Parathyroid adenoma (tissue), 2 donors: ENCODE measurements around the gene LIN37.
"Not testable (repeated sequence)": the region's sequence is repeated elsewhere in the genome, so short reads cannot be mapped to it uniquely, and the experiment has no call there.

Experiments used
- H2AFZ ChIP-seq: fragments of 300-600 bp; sonication (generic); one replicate; pipeline ENCODE4 v1.7.0; 2017; ENCODE audit warnings: antibody characterized with exemption, mild to moderate bottlenecking
- H3K27ac ChIP-seq: fragments of 300-600 bp; sonication (generic); one replicate; pipeline ENCODE4 v1.7.0; 2017
- H3K27me3 ChIP-seq: fragments of 300-600 bp; sonication (generic); one replicate; pipeline ENCODE4 v1.7.0; 2017; ENCODE audit warnings: low read length; ENCODE audit not compliant: control insufficient read depth, insufficient read depth
- H3K36me3 ChIP-seq: fragments of 300-600 bp; sonication (generic); one replicate; pipeline ENCODE4 v1.7.0; 2017; ENCODE audit warnings: low read length; ENCODE audit not compliant: control insufficient read depth, insufficient read depth
- H3K4me1 ChIP-seq: fragments of 300-600 bp; sonication (generic); one replicate; pipeline ENCODE4 v1.7.0; 2017; ENCODE audit warnings: control low read depth
- H3K4me2 ChIP-seq: fragments of 300-600 bp; sonication (generic); one replicate; pipeline ENCODE4 v1.7.0; 2017; ENCODE audit warnings: low read length
- H3K4me3 ChIP-seq: fragments of 300-600 bp; sonication (generic); one replicate; pipeline ENCODE4 v1.7.0; 2017; ENCODE audit warnings: low read depth, low read length
- H3K79me2 ChIP-seq: fragments of 300-600 bp; sonication (generic); one replicate; pipeline ENCODE4 v1.7.0; 2017; ENCODE audit warnings: control low read depth
- H3K9ac ChIP-seq: fragments of 300-600 bp; sonication (generic); one replicate; pipeline ENCODE4 v1.7.0; 2017; ENCODE audit warnings: mild to moderate bottlenecking
- H3K9me3 ChIP-seq: fragments of 300-600 bp; sonication (generic); one replicate; pipeline ENCODE4 v1.7.0; 2017; ENCODE audit warnings: low read length; ENCODE audit not compliant: control insufficient read depth
- TF ChIP-seq, protein P1 (sequence below): fragments of 300-600 bp; sonication (generic); IDR thresholded peaks from one replicate; pipeline ENCODE4 v1.7.0; 2017; ENCODE audit warnings: antibody characterized with exemption, mild to moderate bottlenecking
- donor health status: primary hyperparathyroidism.

The LIN37 gene

GRCh38 chr19:35767288-35768081 lies 19.1 kb downstream of the LIN37 start:
- Histone ChIP-seq H3K36me3 (no peaks in the 10 kb centered on the region), H3K27me3 (no peaks in the 10 kb centered on the region), H2AFZ (peak overlapping the region; percentile 94), H3K79me2 (no peaks in the 10 kb centered on the region), H3K27ac (peak overlapping the region; percentile 90), H3K4me2 (peak overlapping the region; percentile 68), H3K4me1 (peaks cover 16% of the 10 kb centered on the region), H3K9me3 (no peaks in the 10 kb centered on the region), H3K9ac (peak overlapping the region; percentile 11), H3K4me3 (peak overlapping the region; percentile 20)
- TF ChIP-seq, protein P1, sequence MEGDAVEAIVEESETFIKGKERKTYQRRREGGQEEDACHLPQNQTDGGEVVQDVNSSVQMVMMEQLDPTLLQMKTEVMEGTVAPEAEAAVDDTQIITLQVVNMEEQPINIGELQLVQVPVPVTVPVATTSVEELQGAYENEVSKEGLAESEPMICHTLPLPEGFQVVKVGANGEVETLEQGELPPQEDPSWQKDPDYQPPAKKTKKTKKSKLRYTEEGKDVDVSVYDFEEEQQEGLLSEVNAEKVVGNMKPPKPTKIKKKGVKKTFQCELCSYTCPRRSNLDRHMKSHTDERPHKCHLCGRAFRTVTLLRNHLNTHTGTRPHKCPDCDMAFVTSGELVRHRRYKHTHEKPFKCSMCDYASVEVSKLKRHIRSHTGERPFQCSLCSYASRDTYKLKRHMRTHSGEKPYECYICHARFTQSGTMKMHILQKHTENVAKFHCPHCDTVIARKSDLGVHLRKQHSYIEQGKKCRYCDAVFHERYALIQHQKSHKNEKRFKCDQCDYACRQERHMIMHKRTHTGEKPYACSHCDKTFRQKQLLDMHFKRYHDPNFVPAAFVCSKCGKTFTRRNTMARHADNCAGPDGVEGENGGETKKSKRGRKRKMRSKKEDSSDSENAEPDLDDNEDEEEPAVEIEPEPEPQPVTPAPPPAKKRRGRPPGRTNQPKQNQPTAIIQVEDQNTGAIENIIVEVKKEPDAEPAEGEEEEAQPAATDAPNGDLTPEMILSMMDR, result no peak

- no peaks in the 10 kb centered on the region for H3K27me3 ChIP-seq
- TF ChIP-seq, protein P1, result no peak
- H3K9me3 ChIP-seq, result no peaks in the 10 kb centered on the region
- peaks cover 16% of the 10 kb centered on the region for H3K4me1 ChIP-seq
- peak overlapping the region; percentile 94 for H2AFZ ChIP-seq
- peak overlapping the region; percentile 20 for H3K4me3 ChIP-seq
- H3K4me2 ChIP-seq, result peak overlapping the region; percentile 68
- no peaks in the 10 kb centered on the region for H3K79me2 ChIP-seq
- H3K9ac ChIP-seq, result no peak overlapping the region
- peak overlapping the region; percentile 90 for H3K27ac ChIP-seq
- H3K36me3 ChIP-seq, result no peaks in the 10 kb centered on the region
Measured at GRCh38 chr19:35768082-35768421, 19.7 kb downstream of the LIN37 start.

GRCh38 chr19:35772362-35772761 lies 24.0 kb downstream of the LIN37 start:
- peaks cover 23% of the 10 kb centered on the region for H3K4me1 ChIP-seq
- not testable (repeated sequence) for H2AFZ ChIP-seq, H3K27ac ChIP-seq, H3K9ac ChIP-seq, H3K36me3 ChIP-seq, H3K79me2 ChIP-seq, H3K4me3 ChIP-seq, H3K4me2 ChIP-seq, H3K9me3 ChIP-seq, H3K27me3 ChIP-seq

GRCh38 chr19:35773020-35773806 lies 24.8 kb downstream of the LIN37 start:
- Histone ChIP-seq H3K79me2 (no peaks in the 10 kb centered on the region), H3K36me3 (no peaks in the 10 kb centered on the region), H3K4me1 (peaks cover 15% of the 10 kb centered on the region), H3K27me3 (no peaks in the 10 kb centered on the region), H3K9me3 (no peaks in the 10 kb centered on the region), H3K9ac (no peak overlapping the region), H2AFZ (no peak overlapping the region), H3K4me3 (no peak overlapping the region), H3K4me2 (no peak overlapping the region), H3K27ac (no peak overlapping the region)
- TF ChIP-seq, protein P1, result no peak

DNA sequence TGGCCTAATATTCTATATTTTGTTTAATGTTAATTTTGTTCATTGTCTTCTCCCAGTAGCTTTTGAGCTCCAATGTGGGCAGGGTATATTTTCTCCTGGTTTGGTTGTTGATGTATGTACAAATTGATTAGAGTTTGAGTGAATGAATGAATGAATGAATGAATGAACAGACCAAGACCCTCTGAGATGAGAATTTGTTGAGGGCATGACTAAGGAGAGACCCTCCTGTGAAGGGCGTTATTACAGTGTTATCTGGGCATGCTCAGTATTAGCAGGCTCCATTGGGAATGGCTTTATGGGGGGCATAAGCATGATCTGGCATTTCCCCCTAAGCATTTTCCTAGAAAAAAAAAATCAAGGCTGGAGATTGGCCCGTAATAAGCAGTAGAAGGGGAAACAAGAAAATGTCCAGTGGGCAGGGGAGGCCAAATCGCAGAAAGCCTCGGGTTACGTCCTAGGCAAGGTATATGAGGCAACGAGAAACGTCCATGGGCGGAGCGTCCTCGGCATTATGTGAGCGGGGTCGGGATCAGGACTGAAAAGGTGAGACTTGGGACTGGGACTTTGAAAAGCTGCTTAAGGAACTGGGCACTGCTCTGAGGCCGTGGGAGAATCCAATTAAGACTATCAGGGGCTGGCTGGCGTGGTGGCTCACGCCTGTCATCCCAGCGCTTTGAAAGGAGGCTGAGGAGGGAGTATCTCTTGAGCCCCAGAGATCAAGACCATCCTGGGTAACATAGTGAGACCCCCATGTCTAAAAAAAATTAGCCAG lies 26.1 kb downstream of the LIN37 start:
- peak overlapping the region; percentile 80 for H2AFZ ChIP-seq
- H3K4me3 ChIP-seq, result peak overlapping the region; percentile 43
- H3K9me3 ChIP-seq, result no peaks in the 10 kb centered on the region
- TF ChIP-seq, protein P1, result no peak
- no peak overlapping the region for H3K27ac ChIP-seq
- no peaks in the 10 kb centered on the region for H3K27me3 ChIP-seq
- peak overlapping the region; percentile 77 for H3K4me2 ChIP-seq
- no peaks in the 10 kb centered on the region for H3K36me3 ChIP-seq
- H3K4me1 ChIP-seq, result peaks cover 10% of the 10 kb centered on the region
- no peaks in the 10 kb centered on the region for H3K79me2 ChIP-seq
- H3K9ac ChIP-seq, result no peak overlapping the region
